C4-2B (cell line): ENCODE results near the gene UBE3A.

Source experiments
- ZFX ChIP-seq: fragments of 450-650 bp; IDR thresholded peaks from 2 replicates; pipeline ENCODE4 v1.6.1; 2017
- TF ChIP-seq, protein P1 (sequence below): fragments of 450-650 bp; conservative IDR thresholded peaks from 2 replicates; pipeline ENCODE4 v1.5.1; 2017; ENCODE audit warnings: mild to moderate bottlenecking

DNA sequence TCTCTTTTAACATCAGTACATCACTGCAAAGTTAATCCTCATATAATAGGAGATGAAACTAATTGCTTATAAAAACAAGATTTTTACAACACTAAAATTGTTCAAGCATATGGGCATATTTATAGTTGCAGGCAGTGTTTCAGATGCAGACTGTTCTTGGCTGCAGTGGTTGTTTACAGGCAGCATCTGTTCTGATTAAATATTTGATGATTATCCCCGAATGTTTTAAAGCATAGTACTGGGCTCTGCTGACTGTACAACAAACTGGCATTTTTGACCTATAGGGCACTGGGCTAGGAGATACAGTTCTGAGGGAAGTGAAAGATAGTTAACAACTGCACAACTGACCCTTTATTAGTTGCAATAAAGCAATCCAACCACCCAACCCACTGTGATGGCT lies 113.6 kb downstream of the UBE3A start:
- TF ChIP-seq, protein P1, sequence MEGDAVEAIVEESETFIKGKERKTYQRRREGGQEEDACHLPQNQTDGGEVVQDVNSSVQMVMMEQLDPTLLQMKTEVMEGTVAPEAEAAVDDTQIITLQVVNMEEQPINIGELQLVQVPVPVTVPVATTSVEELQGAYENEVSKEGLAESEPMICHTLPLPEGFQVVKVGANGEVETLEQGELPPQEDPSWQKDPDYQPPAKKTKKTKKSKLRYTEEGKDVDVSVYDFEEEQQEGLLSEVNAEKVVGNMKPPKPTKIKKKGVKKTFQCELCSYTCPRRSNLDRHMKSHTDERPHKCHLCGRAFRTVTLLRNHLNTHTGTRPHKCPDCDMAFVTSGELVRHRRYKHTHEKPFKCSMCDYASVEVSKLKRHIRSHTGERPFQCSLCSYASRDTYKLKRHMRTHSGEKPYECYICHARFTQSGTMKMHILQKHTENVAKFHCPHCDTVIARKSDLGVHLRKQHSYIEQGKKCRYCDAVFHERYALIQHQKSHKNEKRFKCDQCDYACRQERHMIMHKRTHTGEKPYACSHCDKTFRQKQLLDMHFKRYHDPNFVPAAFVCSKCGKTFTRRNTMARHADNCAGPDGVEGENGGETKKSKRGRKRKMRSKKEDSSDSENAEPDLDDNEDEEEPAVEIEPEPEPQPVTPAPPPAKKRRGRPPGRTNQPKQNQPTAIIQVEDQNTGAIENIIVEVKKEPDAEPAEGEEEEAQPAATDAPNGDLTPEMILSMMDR, result no peak
- TF ChIP-seq ZFX, result no peak
